HEK293T (cell line): ENCODE measurements around the gene ZSCAN9.

Experiments used
- CTCF ChIA-PET: fragments of 350-600 bp; formaldehyde crosslinking; extraction: SDS; loops from one replicate; lab custom pipeline; 2021; ENCODE audit warnings: antibody characterized with exemption, inconsistent platforms; lab: Yijun Ruan, JAX
- POLR2A ChIA-PET: fragments of 350-600 bp; formaldehyde crosslinking; extraction: SDS; loops from one replicate; lab custom pipeline; 2020; ENCODE audit warnings: antibody characterized with exemption, inconsistent platforms; lab: Yijun Ruan, JAX
- DNase-seq: peaks from one replicate; pipeline ENCODE4 v3.0.0; 2012; ENCODE audit warnings: mixed read lengths; ENCODE audit errors: extremely low spot score
- ARNT ChIP-seq: fragments of 450-650 bp; IDR thresholded peaks from 2 replicates; pipeline ENCODE4 v1.6.1; 2017; ENCODE audit warnings: mild to moderate bottlenecking
- BHLHE40 ChIP-seq: fragments of 450-650 bp; IDR thresholded peaks from 2 replicates; pipeline ENCODE4 v1.6.1; 2016; ENCODE audit warnings: mild to moderate bottlenecking, moderate library complexity, borderline replicate concordance
- CTBP1 ChIP-seq: fragments of 450-650 bp; IDR thresholded peaks from 2 replicates; pipeline ENCODE4 v1.6.1; 2016; ENCODE audit warnings: borderline replicate concordance
- ELF4 ChIP-seq: fragments of 450-650 bp; IDR thresholded peaks from 2 replicates; pipeline ENCODE4 v1.6.1; 2017; ENCODE audit warnings: antibody characterized with exemption
- FOXA1 ChIP-seq: fragments of 450-650 bp; IDR thresholded peaks from 2 replicates; pipeline ENCODE4 v1.6.1; 2016; ENCODE audit warnings: mild to moderate bottlenecking
- FOXK2 ChIP-seq: fragments of 450-650 bp; IDR thresholded peaks from 2 replicates; pipeline ENCODE4 v1.6.1; 2016; ENCODE audit warnings: mild to moderate bottlenecking
- FOXM1 ChIP-seq: fragments of 450-650 bp; IDR thresholded peaks from 2 replicates; pipeline ENCODE4 v1.6.1; 2017; ENCODE audit warnings: mild to moderate bottlenecking, borderline replicate concordance
- HDGF ChIP-seq: fragments of 450-650 bp; IDR thresholded peaks from 2 replicates; pipeline ENCODE4 v1.6.1; 2017; ENCODE audit warnings: antibody characterized with exemption, borderline replicate concordance
- L3MBTL2 ChIP-seq: fragments of 450-650 bp; conservative IDR thresholded peaks from 2 replicates; pipeline ENCODE4 v1.6.1; 2016; ENCODE audit warnings: mild to moderate bottlenecking
- LEF1 ChIP-seq: fragments of 450-650 bp; IDR thresholded peaks from 2 replicates; pipeline ENCODE4 v1.6.1; 2017; ENCODE audit warnings: mild to moderate bottlenecking, borderline replicate concordance
- NFRKB ChIP-seq: fragments of 450-650 bp; IDR thresholded peaks from 2 replicates; pipeline ENCODE4 v1.6.1; 2016; ENCODE audit warnings: mild to moderate bottlenecking, moderate library complexity
- SP1 ChIP-seq: fragments of 450-650 bp; IDR thresholded peaks from 2 replicates; pipeline ENCODE4 v1.6.1; 2017
- SUZ12 ChIP-seq: fragments of 450-650 bp; IDR thresholded peaks from 2 replicates; pipeline ENCODE4 v1.6.1; 2016; ENCODE audit warnings: mild to moderate bottlenecking
- TARDBP ChIP-seq: fragments of 450-650 bp; IDR thresholded peaks from 2 replicates; pipeline ENCODE4 v1.6.1; 2016
- ZNF384 ChIP-seq: fragments of 450-650 bp; IDR thresholded peaks from 2 replicates; pipeline ENCODE4 v1.6.1; 2016
- TF ChIP-seq, protein P1 (sequence below): fragments of 450-650 bp; IDR thresholded peaks from 2 replicates; pipeline ENCODE4 v1.6.1; 2016

ZSCAN9 gene

GRCh38 chr6:28211840-28212509 is 13.1 kb upstream of the ZSCAN9 start:
- CTCF ChIA-PET: interaction anchor here (0.9 kb wide), 1 partner anchor 144 kb away, joined by 3 read pairs; no protein-coding TSS in a partner anchor

DNA sequence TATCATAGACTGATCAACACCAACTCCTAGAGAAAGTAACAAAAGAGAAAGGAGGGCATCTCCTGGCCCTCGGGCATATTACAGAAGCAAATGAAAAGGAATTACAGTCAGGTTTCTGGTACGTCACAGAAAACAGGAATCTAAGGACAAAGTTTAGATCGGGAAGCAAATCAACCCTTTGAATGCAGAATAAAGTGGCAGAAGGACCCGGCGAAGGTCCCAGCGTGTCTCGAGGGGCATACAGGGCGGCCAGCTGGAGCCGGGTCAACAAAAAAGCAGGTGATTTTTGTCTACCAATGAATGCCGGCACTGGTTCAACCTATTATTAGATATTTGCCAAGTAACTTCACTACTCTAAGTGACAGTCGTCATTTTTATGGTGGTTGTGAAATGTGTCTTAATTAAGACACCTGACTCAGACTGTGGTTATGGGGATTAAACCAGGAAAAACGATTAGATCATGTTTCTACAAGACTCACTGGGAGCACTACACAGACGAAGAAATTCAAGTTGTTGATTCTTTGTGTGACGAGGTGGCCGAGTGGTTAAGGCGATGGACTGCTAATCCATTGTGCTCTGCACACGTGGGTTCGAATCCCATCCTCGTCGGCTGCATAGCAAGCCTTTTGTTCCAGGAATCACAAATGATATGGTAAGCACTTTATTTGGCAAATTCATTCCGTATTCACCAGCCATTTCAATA is 12.4 kb upstream of the ZSCAN9 start:
- POLR2A ChIA-PET: interaction anchor here (1.2 to 2.7 kb wide), 2 partner anchors 71 to 320 kb away, joined by 6 to 21 read pairs; partner anchors contain the start of gene ZKSCAN8
- DNase-seq: peak; percentile 62
- TF ChIP-seq L3MBTL2 (peak; percentile 59; the same call in 1 of the 2 replicates), TARDBP (0 out of 2 replicates have a peak, but pooled peaks have one; percentile 10), FOXM1 (peak; percentile 33; the same call in 1 of the 2 replicates), ARNT (no peak), HDGF (no peak), LEF1 (no peak), CTBP1 (0 out of 2 replicates have a peak, but pooled peaks have one; percentile 3), BHLHE40 (no peak)
- TF ChIP-seq, protein P1, sequence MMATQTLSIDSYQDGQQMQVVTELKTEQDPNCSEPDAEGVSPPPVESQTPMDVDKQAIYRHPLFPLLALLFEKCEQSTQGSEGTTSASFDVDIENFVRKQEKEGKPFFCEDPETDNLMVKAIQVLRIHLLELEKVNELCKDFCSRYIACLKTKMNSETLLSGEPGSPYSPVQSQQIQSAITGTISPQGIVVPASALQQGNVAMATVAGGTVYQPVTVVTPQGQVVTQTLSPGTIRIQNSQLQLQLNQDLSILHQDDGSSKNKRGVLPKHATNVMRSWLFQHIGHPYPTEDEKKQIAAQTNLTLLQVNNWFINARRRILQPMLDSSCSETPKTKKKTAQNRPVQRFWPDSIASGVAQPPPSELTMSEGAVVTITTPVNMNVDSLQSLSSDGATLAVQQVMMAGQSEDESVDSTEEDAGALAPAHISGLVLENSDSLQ: peak; percentile 91
- CTCF ChIA-PET: interaction anchor here (0.9 kb wide), 1 partner anchor 143 kb away, joined by 3 read pairs; no protein-coding TSS in a partner anchor

More at GRCh38 chr6:28211840-28212509, 13.1 kb upstream of the ZSCAN9 start:
- POLR2A ChIA-PET: interaction anchor here (0.7 to 2.7 kb wide), 5 partner anchors 44 to 319 kb away, joined by 3 to 21 read pairs (median 4); partner anchors contain the start of gene ZKSCAN8
- peak; percentile 13 for DNase-seq
- TF ChIP-seq L3MBTL2 (peak; percentile 50), CTBP1 (no peak)

DNA sequence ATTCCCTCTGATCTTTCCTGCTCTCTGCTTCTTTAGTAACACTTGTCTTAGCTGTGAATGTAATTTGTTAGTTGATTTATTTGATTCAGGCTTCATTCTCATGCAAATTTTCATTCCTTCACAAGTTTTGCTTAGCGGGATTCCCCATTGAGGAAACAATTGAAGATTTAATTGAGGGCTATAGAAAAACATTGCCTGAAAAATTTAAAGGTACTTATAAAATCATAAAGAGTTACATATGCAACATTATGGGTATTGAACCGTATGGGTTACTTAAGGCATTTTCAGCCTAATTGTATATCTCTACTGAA is 11.9 kb upstream of the ZSCAN9 start:
- TF ChIP-seq TARDBP (no peak), SUZ12 (no peak), ELF4 (no peak), SP1 (no peak), L3MBTL2 (no peak), FOXK2 (no peak), LEF1 (no peak), CTBP1 (no peak), HDGF (no peak), FOXM1 (no peak), BHLHE40 (no peak), FOXA1 (no peak), NFRKB (no peak), ARNT (no peak)
- TF ChIP-seq, protein P1: no peak
- no peak for DNase-seq
- ChIA-PET CTCF (no interaction called here), POLR2A (interaction anchor here (1.5 to 2.7 kb wide), 2 partner anchors 72 to 109 kb away, joined by 3 to 21 read pairs; partner anchors contain the start of gene ZKSCAN8)

DNA sequence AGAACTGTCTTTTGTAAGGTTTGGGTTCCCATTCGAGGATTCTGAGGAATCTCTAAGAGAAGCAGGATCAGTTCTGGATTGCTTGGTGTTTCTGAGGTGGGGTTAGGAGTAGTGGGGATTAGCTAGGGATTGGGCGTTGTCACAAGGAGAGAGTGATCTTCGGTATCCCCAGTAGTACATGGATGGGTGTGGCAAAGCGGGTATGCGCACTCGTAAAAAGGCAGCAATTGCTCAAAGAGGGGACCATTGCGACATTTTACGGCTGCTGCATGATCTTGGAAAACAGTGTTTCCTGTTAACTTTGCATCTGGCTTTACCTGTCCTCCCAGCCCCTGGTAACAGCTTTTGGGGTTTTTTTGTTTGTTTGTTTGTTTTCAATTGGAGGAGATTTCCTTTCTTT is 9.7 kb upstream of the ZSCAN9 start:
- ChIA-PET POLR2A (no interaction called here), CTCF (no interaction called here)
- DNase-seq: no peak
- TF ChIP-seq HDGF (no peak), BHLHE40 (no peak), L3MBTL2 (no peak), FOXA1 (no peak), TARDBP (no peak), SUZ12 (no peak)

DNA sequence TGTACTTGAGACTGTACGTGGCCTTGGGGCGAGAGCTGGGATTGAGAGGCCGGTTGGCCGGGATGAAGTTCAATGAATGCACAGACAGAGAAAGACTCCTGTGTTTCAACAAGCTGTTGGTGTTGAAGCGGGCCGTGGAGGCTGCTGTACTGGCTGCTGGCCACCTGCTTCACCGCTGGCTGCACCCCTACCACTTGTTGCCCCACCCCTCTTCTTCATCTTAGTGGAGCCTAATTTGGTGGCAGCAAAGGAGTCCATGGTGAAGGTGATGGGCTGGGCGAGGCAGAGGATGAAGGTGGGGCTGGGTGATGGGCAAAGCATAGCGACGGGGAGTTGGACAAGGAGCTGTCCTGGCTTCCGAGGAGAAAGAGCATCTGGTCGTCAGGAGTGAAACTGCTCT is 7.2 kb upstream of the ZSCAN9 start:
- no peak for DNase-seq
- no peak for TF ChIP-seq L3MBTL2
- no peak for TF ChIP-seq BHLHE40
- TF ChIP-seq, protein P1: no peak
- no peak for TF ChIP-seq HDGF
- TF ChIP-seq SUZ12: no peak
- no peak for TF ChIP-seq LEF1
- no peak for TF ChIP-seq SP1
- TF ChIP-seq ZNF384: no peak
- no peak for TF ChIP-seq CTBP1
- no peak for TF ChIP-seq FOXA1
- TF ChIP-seq FOXK2: no peak
- no peak for TF ChIP-seq ELF4
- TF ChIP-seq ARNT: no peak
- no peak for TF ChIP-seq NFRKB
- TF ChIP-seq FOXM1: no peak
- no peak for TF ChIP-seq TARDBP
- CTCF ChIA-PET: no interaction called here
- POLR2A ChIA-PET: interaction anchor here (0.8 to 2.8 kb wide), 12 partner anchors 10 to 138 kb away, joined by 3 to 20 read pairs (median 5); partner anchors contain the start of genes ZKSCAN4, ZKSCAN8 and ZSCAN26
